ELR (cell line): ENCODE results near the gene MST1.
A peak's percentile ranks its signal among the peaks of the same experiment; 100 is the strongest.

ENCODE experiments used
- DNase-seq: peaks from one replicate; pipeline ENCODE4 v3.0.0-alpha.2; 2015; ENCODE audit warnings: low read depth

The MST1 gene

GRCh38 chr3:49717959-49718857, 28.9 kb upstream of the MST1 start:
- DNase-seq, result no peak

DNA sequence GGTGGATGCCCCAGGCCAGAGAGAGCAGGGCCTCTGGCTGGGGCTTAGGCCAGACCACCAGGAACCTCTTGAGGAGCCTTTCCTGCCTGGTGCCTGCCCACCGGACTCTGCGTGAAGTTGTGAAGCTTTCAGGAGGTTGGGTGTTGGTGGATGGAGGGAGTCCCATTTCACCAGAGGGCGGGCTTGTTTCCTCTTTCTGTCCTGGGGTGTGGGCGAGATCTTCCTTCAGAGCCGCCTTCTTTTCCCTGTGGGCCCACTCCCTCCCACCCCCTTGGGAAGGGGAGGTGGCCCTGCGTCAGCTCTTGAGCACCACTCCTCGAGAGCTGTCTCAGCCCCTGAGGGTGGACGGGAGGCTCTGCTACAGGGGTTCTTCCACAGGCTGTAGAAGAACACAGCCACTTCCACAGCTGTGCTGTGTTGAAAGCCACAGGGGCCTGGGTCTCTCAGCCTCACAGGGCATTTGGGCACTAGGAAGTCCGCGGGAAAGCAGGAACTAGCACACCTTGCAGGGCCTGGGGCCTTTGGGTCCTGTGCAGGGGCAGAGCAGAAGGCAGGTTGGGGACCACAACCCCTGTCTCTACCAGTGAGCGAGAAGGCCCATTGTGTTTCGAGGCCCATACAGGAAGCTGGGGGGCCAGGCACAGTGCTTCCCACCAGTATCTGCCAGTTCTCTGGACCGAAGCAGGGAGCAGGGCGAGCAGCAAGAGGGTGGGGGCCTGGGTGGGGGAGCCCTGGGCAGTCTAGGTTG, 28.1 kb upstream of the MST1 start:
- no peak for DNase-seq

- no peak for DNase-seq
Measured at GRCh38 chr3:49716691-49717210, 27.5 kb upstream of the MST1 start.

DNA sequence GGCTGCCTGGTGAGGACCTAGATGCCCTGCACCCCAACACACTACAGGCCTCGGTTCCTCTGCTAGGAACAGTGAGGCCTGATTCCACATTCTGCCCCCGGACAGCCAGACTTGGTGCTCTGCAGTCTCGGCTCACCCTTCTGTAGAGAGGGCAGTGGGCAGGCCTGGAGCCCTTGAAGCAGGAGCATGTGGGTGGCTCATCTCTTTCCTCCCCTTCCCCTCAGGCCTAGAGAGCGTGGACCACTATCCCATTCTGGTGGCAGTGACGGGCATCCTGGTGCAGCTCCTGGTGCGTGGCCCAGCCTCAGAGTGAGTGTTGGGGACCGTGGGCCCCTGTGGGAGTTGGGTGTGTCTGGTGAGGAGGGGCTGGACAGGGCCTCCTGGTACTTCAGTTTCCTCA, 26.9 kb upstream of the MST1 start:
- DNase-seq, result no peak

DNA sequence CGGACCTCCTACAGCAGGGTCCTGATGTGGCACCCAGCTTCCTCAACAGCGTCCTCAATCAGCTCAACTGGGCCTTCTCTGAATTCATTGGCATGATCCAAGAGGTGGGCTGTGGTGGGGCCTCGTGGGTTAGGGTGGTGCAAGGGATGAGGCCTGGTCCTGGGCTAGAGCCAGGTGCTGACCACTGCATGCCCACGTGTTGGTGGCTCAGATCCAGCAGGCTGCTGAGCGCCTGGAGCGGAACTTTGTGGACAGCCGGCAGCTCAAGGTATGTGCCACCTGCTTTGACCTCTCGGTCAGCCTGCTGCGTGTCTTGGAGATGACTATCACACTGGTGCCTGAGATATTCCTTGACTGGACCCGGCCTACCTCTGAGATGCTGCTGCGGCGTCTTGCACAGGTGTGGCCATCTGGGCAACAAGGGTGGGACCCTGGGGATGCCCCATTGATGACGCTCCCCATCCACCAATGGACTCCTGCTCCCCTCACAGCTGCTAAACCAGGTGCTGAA, 26.4 kb upstream of the MST1 start:
- DNase-seq, result no peak

GRCh38 chr3:49714728-49715550, 25.7 kb upstream of the MST1 start:
- DNase-seq, result no peak

DNA sequence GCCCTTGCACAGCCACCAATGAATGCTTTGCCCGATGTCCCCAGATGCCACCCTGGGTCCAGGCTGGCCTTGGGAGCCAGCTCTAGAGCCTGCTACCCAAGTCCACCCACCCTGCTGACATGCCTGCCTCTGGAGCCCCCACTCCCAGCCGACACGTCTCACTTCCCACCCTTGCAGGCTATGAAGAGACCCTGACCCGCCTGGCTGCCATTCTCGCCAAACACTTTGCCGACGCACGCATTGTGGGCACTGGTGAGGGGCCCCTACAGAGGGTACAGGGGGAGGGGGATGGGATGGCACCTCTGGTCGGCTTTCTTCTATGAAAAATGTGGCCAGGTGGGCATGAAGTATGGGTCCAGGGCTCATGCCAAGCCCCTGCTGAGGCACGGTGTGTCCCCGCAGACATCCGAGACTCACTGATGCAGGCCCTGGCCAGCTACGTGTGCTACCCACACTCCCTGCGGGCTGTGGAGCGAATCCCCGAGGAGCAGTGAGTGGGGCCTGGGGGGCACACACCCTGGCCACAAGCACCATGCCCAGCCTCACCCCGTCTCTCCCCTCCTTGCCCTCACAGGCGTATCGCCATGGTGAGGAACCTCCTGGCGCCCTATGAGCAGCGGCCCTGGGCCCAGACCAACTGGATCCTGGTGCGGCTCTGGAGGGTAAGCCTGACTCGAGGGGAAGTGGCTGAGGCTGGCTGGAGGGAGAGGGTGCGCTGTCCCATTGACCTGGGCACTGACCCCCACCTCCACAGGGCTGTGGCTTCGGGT, 24.2 kb upstream of the MST1 start:
- DNase-seq, result no peak

GRCh38 chr3:49712631-49713317, 23.5 kb upstream of the MST1 start:
- no peak for DNase-seq

DNA sequence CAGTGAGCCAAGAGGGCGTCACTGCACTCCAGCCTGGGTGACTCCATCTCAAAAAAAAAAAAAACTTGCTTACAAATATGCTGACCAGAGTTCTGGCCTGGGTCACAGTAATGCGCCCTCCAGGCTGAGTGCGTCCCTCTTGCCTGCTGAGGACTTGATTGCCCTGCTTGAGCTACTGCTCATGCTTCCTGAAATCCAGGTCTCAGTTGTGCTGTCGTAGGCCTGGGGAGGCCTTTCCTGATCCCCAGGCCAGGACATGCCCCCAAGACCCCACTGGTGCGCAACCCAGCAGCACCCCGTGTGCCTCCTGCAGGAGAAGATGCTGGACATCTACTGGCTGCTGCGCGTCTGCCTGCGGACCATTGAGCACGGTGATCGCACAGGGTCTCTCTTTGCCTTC, 22.9 kb upstream of the MST1 start:
- no peak for DNase-seq

GRCh38 chr3:49711489-49711888, 22.2 kb upstream of the MST1 start:
- no peak for DNase-seq

DNA sequence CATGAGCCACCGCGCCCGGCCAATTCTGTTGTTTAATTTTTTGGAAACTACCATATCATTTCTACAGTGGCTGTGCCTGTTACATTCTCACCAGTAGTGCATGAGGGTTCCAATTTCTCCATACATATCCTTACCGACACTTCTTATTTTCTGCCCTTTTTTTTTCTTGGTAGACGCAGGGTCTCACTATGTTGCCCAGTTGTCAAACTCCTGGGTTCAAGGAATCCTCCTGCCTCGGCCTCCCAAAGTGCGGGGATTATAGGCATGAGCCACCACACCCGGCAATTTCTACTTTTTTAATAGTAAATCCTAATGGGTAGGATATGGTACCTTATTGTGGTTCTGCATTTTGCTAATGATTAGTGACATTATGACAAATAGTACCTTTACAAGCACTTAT, 20.6 kb upstream of the MST1 start:
- no peak for DNase-seq

DNA sequence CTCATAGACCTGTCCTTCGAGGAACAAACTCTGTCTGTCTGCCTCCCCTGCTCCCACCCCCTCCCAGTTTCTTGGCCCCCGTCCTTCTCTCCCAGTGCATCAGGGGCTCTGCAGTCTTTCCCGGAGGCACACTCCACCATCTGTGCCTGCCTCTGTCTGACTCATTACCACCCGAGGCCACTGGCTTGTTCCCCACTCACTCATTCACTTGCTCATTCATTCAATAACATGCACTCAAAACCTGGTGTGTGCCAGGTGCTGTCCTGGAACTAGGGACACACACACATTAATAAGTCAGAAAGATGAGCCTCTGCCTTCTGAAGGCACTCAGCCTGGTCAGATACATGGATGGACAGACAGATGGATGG, 17.8 kb upstream of the MST1 start:
- peak; percentile 69 for DNase-seq

DNA sequence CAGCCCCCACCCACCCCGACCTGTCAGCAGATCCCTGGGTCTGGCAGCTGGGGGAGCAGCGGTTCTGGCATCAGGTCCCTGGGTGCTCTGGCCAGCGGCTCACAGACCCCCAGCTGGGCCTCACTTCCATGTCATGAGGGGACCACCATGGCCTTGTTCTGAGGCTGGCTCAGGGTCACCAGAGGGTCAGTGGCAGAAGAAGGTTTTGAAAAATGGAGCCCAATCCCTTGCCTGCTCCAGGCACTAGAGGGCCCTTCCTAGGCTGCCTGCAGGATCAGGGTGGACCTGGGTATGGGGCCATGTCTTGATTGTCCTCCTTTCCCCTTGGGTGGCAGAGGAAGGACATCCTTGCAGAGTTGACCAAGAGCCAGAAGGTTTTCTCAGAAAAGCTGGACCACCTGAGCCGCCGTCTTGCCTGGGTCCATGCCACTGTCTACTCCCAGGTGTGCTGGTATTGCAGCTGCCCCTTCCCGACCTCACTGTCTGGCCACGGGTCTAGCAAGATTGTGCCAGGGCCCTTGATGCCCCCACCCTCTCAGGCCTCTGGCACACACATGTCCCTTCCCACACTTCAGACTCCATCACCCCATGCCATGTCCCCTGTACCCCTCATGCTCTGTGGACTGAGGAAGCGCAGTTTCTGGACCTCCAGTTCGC, 17.3 kb upstream of the MST1 start:
- DNase-seq, result no peak

GRCh38 chr3:49705390-49705960, 16.2 kb upstream of the MST1 start:
- no peak for DNase-seq

GRCh38 chr3:49704629-49705028, 15.4 kb upstream of the MST1 start:
- no peak for DNase-seq

DNA sequence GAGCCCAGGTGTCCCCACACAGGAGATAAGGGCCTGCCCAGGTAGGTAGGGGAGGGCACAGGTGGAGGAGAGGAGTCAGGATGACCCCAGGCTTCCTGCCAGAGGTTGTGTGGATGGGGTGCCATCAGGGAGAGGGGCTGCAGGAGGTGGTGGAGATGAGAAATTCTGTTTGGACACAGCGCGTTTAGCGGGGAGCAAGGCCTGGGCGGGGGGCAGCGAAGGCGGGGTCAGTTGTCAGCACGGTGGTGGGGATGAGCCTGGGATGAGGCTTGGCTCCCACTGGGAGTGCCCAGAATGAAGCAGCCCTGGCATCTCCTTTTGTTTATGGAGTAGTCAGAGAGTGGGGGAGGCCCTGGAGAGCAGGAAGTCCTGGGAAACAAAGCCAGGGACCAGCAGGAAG, 14.7 kb upstream of the MST1 start:
- no peak for DNase-seq

GRCh38 chr3:49703443-49703927, 14.2 kb upstream of the MST1 start:
- DNase-seq, result peak; percentile 74

- DNase-seq, result no peak
Measured at GRCh38 chr3:49702672-49703071, 13.4 kb upstream of the MST1 start.

- peak; percentile 32 for DNase-seq
Measured at GRCh38 chr3:49701388-49702077, 12.3 kb upstream of the MST1 start.
